ENCODE measurements around the gene ZDHHC3.

DNA sequence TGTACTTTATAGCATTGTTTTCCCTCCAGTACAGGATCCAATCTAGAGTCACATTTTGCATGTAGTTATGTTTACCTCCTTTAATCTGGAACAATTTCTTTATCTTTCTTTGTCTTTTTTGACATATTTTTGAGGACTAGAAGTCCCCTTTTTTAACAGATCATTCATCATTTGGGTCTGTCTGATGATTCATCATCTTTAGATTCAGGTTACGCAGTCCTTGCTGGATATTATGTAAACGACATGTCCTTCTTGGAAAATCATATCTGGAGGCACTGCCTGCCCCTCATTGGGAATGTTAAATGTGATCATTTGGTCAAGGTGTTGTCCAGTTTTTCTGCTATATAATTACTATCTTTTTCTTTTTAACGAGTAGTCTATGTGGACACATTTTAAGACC lies 83.3 kb downstream of the ZDHHC3 start:
- TF ChIP-seq, protein P1, sequence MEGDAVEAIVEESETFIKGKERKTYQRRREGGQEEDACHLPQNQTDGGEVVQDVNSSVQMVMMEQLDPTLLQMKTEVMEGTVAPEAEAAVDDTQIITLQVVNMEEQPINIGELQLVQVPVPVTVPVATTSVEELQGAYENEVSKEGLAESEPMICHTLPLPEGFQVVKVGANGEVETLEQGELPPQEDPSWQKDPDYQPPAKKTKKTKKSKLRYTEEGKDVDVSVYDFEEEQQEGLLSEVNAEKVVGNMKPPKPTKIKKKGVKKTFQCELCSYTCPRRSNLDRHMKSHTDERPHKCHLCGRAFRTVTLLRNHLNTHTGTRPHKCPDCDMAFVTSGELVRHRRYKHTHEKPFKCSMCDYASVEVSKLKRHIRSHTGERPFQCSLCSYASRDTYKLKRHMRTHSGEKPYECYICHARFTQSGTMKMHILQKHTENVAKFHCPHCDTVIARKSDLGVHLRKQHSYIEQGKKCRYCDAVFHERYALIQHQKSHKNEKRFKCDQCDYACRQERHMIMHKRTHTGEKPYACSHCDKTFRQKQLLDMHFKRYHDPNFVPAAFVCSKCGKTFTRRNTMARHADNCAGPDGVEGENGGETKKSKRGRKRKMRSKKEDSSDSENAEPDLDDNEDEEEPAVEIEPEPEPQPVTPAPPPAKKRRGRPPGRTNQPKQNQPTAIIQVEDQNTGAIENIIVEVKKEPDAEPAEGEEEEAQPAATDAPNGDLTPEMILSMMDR (conservative IDR thresholded peaks at IDR 0.05; ENCODE audit: low read length) = no peak
- no peak for TF ChIP-seq EZH2phosphoT487 (IDR thresholded peaks at IDR 0.05; ENCODE audit: borderline replicate concordance)

Measured in Loucy (cell line).